ENCODE measurements around the gene HOXA1.

- no peak for TF ChIP-seq CTCF (IDR thresholded peaks at IDR 0.05; ENCODE audit: insufficient read depth, low read length)
- no peak for TF ChIP-seq REST (IDR thresholded peaks at IDR 0.05; ENCODE audit: insufficient replicate concordance, low read depth)
These were observed 18.4 kb upstream of the HOXA1 start for GRCh38 chr7:27113991-27114769.

Data from HL-60 (cell line).